ENCODE results near the gene EDN3. TPM values are rescaled to one million over a fixed set of nuclear protein-coding genes. Genes with fewer than 3 reads are reported as not detected.

EDN3 gene
- total RNA-seq, 1 experiment from 2014 or later, result not detected

DNA sequence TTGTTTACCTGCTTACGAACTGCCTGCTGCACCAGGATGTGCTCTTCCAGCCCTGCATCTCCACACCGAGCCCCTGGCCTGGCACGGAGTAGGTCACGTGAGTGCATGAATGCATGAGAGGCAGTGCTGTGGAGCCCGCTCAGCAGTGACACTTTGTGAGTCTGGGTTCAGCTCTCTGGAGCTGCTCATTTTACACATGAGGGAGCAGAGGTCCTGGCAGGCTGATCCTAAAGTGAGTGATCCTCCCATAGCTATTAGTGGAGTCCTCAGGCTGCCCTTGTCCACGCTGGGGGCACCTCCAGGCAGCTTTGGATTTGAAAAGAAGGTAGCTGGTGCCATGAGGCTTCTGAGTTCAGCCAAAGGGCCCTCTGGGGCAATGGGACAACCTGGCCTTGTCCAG is 64.2 kb downstream of the EDN3 start:
- no peaks in the 10 kb centered on the region for H3K79me2 ChIP-seq (ENCODE audit: insufficient read depth, low read length)
- peaks cover 31% of the 10 kb centered on the region for H3K27me3 ChIP-seq (ENCODE audit: insufficient read depth, low read length)
- ChIA-PET CTCF (no interaction called here), RAD21 (ENCODE audit: low non-redundant PET in 1 of 2, low total read pairs in 2 of 2, uncharacterized antibody in 2 of 2, unreplicated experiment in 2 of 2) (no interaction called here), POLR2A (no interaction called here)
- no peaks in the 10 kb centered on the region for H3K36me3 ChIP-seq (ENCODE audit: control insufficient read depth in 1 of 2, insufficient read depth in 2 of 2, low read length in 2 of 2)
- DNase-seq (ENCODE audit: low read depth, low spot score) (no peak), ATAC-seq (no peak)
- no peak overlapping the region for H3K4me3 ChIP-seq (replicated peaks in 1 of 2; ENCODE audit: low read depth in 1 of 2, low read length in 2 of 2)
- no peaks in the 10 kb centered on the region for H3K9me3 ChIP-seq (ENCODE audit: control insufficient read depth in 1 of 2, insufficient read depth in 1 of 2, low read depth in 1 of 2, low read length in 2 of 2)
- intact Hi-C loops (cut with micrococcal nuclease), result no loop called here
- no peak overlapping the region for H3K9ac ChIP-seq (ENCODE audit: low read length)
- H3K27ac ChIP-seq (ENCODE audit: low read depth, low read length), result no peak overlapping the region
- no peaks in the 10 kb centered on the region for H3K9me2 ChIP-seq (ENCODE audit: insufficient read depth)
- H4K20me1 ChIP-seq (ENCODE audit: insufficient read depth), result no peaks in the 10 kb centered on the region
- no TSS peak for BruUV-seq (replicated peaks)
- H2AFZ ChIP-seq (ENCODE audit: low read depth, low read length, poor library complexity, severe bottlenecking), result no peak overlapping the region
- no peaks in the 10 kb centered on the region for H3K4me1 ChIP-seq (ENCODE audit: control insufficient read depth in 1 of 2, insufficient read depth in 2 of 2, low read length in 2 of 2)
- no peak overlapping the region for H3K4me2 ChIP-seq (ENCODE audit: low read length)
- TF ChIP-seq, protein P1, sequence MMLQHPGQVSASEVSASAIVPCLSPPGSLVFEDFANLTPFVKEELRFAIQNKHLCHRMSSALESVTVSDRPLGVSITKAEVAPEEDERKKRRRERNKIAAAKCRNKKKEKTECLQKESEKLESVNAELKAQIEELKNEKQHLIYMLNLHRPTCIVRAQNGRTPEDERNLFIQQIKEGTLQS (IDR thresholded peaks at IDR 0.05), result no peak
- TF ChIP-seq JUND (IDR thresholded peaks at IDR 0.05) (no peak), FOSL1 (IDR thresholded peaks at IDR 0.05; ENCODE audit: low read depth) (no peak), RAD21 (IDR thresholded peaks at IDR 0.05; ENCODE audit: low read depth) (no peak), EGR1 (IDR thresholded peaks at IDR 0.05; ENCODE audit: low read depth) (no peak), POLR2AphosphoS5 (IDR thresholded peaks at IDR 0.05; ENCODE audit: low read depth, low read length) (no peak), TCF7L2 (IDR thresholded peaks at IDR 0.05; ENCODE audit: borderline replicate concordance, extremely low read depth, insufficient read depth, insufficient read length) (no peak), SIN3A (IDR thresholded peaks at IDR 0.05; ENCODE audit: low read depth) (no peak), CBX3 (IDR thresholded peaks at IDR 0.05; ENCODE audit: low read depth) (no peak), EZH2 (IDR thresholded peaks at IDR 0.05) (no peak), POLR2A (IDR thresholded peaks at IDR 0.05; ENCODE audit: borderline replicate concordance, extremely low read depth, insufficient read depth, insufficient read length) (no peak), ZNF274 (IDR thresholded peaks at IDR 0.05; ENCODE audit: low read depth, low read length) (no peak), SP1 (IDR thresholded peaks at IDR 0.05; ENCODE audit: low read depth) (no peak), ELF1 (IDR thresholded peaks at IDR 0.05; ENCODE audit: borderline replicate concordance, low read depth) (no peak)
- TF ChIP-seq, protein P2, sequence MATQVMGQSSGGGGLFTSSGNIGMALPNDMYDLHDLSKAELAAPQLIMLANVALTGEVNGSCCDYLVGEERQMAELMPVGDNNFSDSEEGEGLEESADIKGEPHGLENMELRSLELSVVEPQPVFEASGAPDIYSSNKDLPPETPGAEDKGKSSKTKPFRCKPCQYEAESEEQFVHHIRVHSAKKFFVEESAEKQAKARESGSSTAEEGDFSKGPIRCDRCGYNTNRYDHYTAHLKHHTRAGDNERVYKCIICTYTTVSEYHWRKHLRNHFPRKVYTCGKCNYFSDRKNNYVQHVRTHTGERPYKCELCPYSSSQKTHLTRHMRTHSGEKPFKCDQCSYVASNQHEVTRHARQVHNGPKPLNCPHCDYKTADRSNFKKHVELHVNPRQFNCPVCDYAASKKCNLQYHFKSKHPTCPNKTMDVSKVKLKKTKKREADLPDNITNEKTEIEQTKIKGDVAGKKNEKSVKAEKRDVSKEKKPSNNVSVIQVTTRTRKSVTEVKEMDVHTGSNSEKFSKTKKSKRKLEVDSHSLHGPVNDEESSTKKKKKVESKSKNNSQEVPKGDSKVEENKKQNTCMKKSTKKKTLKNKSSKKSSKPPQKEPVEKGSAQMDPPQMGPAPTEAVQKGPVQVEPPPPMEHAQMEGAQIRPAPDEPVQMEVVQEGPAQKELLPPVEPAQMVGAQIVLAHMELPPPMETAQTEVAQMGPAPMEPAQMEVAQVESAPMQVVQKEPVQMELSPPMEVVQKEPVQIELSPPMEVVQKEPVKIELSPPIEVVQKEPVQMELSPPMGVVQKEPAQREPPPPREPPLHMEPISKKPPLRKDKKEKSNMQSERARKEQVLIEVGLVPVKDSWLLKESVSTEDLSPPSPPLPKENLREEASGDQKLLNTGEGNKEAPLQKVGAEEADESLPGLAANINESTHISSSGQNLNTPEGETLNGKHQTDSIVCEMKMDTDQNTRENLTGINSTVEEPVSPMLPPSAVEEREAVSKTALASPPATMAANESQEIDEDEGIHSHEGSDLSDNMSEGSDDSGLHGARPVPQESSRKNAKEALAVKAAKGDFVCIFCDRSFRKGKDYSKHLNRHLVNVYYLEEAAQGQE (IDR thresholded peaks at IDR 0.05; ENCODE audit: low read depth), result no peak
- TF ChIP-seq, protein P3, sequence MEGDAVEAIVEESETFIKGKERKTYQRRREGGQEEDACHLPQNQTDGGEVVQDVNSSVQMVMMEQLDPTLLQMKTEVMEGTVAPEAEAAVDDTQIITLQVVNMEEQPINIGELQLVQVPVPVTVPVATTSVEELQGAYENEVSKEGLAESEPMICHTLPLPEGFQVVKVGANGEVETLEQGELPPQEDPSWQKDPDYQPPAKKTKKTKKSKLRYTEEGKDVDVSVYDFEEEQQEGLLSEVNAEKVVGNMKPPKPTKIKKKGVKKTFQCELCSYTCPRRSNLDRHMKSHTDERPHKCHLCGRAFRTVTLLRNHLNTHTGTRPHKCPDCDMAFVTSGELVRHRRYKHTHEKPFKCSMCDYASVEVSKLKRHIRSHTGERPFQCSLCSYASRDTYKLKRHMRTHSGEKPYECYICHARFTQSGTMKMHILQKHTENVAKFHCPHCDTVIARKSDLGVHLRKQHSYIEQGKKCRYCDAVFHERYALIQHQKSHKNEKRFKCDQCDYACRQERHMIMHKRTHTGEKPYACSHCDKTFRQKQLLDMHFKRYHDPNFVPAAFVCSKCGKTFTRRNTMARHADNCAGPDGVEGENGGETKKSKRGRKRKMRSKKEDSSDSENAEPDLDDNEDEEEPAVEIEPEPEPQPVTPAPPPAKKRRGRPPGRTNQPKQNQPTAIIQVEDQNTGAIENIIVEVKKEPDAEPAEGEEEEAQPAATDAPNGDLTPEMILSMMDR (IDR thresholded peaks at IDR 0.05 in 2 of 3, conservative IDR thresholded peaks at IDR 0.05 in 1 of 3; ENCODE audit: borderline replicate concordance in 1 of 3, insufficient read depth in 1 of 3, low read depth in 2 of 3, low read length in 2 of 3), result no peak

All from HCT116 (cell line).